Measurements from ENCODE around the gene SIL1. TPM values are rescaled to one million over a fixed set of nuclear protein-coding genes. Genes with fewer than 3 reads are reported as not detected.

The SIL1 gene
- total RNA-seq = 10 to 100 TPM; 41.4 to 63.1 (median 52.8) TPM

- TF ChIP-seq POLR2A (IDR thresholded peaks at IDR 0.05) (peak; percentile 76 to 89), CTCF (IDR thresholded peaks at IDR 0.05) (peak in 2 of 5 experiments; percentile 27 to 43), EP300 (IDR thresholded peaks at IDR 0.05) (peak; percentile 15 to 91)
- peak within 1 kb of the TSS; percentile 56 to 69 (median 61) for H3K4me3 ChIP-seq
- WGBS, 2 donors = 1% methylated on average over 26 to 29 of the region's 61 CpGs
- peak; percentile 91 to 94 for DNase-seq (ENCODE audit: low spot score in 2 of 2)
- H3K4me1 ChIP-seq = peaks cover 0 to 19% (median 0%) of the 10 kb centered on the region in 4 donors
- H3K27me3 ChIP-seq = no peaks in the 10 kb centered on the region
- H3K36me3 ChIP-seq = no peaks in the 10 kb centered on the region
- H3K9me3 ChIP-seq = no peaks in the 10 kb centered on the region
- peak within 1 kb of the TSS; percentile 88 to 97 (median 90) for H3K27ac ChIP-seq
Measured at GRCh38 chr5:139197710-139198669, at the start of gene SIL1. Gene SIL1, minus strand, starts transcription at chr5:139198368. Its CDS starts 70,525 bp downstream, at chr5:139127843.

GRCh38 chr5:139246394-139246793 lies 48.2 kb upstream of the SIL1 start:
- no peaks in the 10 kb centered on the region for H3K4me1 ChIP-seq
- WGBS, 2 donors = 30 to 35% methylated on average over 4 of the region's 4 CpGs
- H3K9me3 ChIP-seq = no peaks in the 10 kb centered on the region
- no peaks in the 10 kb centered on the region for H3K27me3 ChIP-seq
- no peaks in the 10 kb centered on the region for H3K36me3 ChIP-seq
- H3K4me3 ChIP-seq = no peak overlapping the region
- DNase-seq (ENCODE audit: low spot score in 2 of 2) = no peak
- no peak overlapping the region for H3K27ac ChIP-seq
- TF ChIP-seq EP300 (IDR thresholded peaks at IDR 0.05) (no peak), POLR2A (IDR thresholded peaks at IDR 0.05) (no peak), CTCF (IDR thresholded peaks at IDR 0.05) (no peak)

- DNase-seq (ENCODE audit: low spot score in 2 of 2) = no peak
- no peak for TF ChIP-seq CTCF (IDR thresholded peaks at IDR 0.05)
- TF ChIP-seq POLR2A (IDR thresholded peaks at IDR 0.05) = no peak
- H3K27ac ChIP-seq = no peak overlapping the region
- H3K4me3 ChIP-seq = no peak overlapping the region
- no peaks in the 10 kb centered on the region for H3K36me3 ChIP-seq
- H3K27me3 ChIP-seq = no peaks in the 10 kb centered on the region
- H3K9me3 ChIP-seq = no peaks in the 10 kb centered on the region
- H3K4me1 ChIP-seq = no peaks in the 10 kb centered on the region
Measured at GRCh38 chr5:139245637-139246339, 47.6 kb upstream of the SIL1 start.

- 66 to 72% methylated on average over 4 of the region's 4 CpGs for WGBS, 2 donors
- Histone ChIP-seq H3K4me1 (no peaks in the 10 kb centered on the region), H3K9me3 (no peaks in the 10 kb centered on the region), H3K4me3 (no peak overlapping the region), H3K36me3 (no peaks in the 10 kb centered on the region), H3K27ac (no peak overlapping the region), H3K27me3 (no peaks in the 10 kb centered on the region)
- TF ChIP-seq POLR2A (IDR thresholded peaks at IDR 0.05) (no peak), CTCF (IDR thresholded peaks at IDR 0.05) (no peak), EP300 (IDR thresholded peaks at IDR 0.05) (no peak)
- DNase-seq (ENCODE audit: low spot score in 2 of 2) = no peak
Measured at GRCh38 chr5:139243425-139243970, 45.3 kb upstream of the SIL1 start.
